WI38 (cell line): ENCODE results near the gene TNFAIP8L1.
"Not testable (repeated sequence)": the region's sequence is repeated elsewhere in the genome, so short reads cannot be mapped to it uniquely, and the experiment has no call there.

Experiments
- H3K4me3 ChIP-seq: 2 replicates; pipeline ENCODE4 v1.5.1; 2011; ENCODE audit warnings: low read depth, mild to moderate bottlenecking, control low read depth, low read length
- TF ChIP-seq, protein P1 (sequence below): IDR thresholded peaks from 2 replicates; pipeline ENCODE4 v1.5.1; 2012; ENCODE audit warnings: low read depth, mild to moderate bottlenecking, control low read depth, low read length

TNFAIP8L1 gene

DNA sequence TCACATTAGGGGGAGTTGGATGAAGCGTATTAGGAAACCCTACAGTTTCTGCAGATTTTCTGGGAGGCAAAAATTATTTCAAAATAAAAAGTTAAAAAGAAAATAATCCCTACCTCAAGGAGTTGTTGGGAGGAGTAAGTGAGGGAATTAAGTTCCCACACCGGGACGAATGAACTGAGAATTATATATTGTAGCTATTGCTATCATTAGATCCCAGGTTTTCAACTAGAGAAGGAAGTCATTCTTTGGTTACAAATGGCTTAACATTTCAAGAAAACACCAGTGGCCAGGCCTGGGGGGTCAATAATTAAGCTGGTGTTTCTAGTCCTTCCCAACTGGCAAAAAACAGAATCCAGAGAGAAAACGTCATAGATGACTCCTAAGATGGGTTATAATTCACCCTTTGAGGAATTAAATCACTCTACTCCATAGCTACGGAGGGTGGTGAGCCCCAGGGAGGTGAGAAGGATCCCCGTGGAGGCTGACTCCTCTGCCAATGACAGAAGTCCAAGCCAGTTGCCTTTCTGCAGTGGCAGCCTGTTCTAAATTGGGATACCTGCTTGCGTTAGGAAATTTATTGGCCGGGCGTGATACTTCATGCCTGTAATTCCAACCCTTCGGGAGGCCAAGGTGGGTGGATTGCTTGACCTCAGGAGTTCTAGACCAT is 32.0 kb downstream of the TNFAIP8L1 start:
- no peak overlapping the region for H3K4me3 ChIP-seq
- TF ChIP-seq, protein P1, sequence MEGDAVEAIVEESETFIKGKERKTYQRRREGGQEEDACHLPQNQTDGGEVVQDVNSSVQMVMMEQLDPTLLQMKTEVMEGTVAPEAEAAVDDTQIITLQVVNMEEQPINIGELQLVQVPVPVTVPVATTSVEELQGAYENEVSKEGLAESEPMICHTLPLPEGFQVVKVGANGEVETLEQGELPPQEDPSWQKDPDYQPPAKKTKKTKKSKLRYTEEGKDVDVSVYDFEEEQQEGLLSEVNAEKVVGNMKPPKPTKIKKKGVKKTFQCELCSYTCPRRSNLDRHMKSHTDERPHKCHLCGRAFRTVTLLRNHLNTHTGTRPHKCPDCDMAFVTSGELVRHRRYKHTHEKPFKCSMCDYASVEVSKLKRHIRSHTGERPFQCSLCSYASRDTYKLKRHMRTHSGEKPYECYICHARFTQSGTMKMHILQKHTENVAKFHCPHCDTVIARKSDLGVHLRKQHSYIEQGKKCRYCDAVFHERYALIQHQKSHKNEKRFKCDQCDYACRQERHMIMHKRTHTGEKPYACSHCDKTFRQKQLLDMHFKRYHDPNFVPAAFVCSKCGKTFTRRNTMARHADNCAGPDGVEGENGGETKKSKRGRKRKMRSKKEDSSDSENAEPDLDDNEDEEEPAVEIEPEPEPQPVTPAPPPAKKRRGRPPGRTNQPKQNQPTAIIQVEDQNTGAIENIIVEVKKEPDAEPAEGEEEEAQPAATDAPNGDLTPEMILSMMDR: no peak

GRCh38 chr19:4673216-4673615 is 33.9 kb downstream of the TNFAIP8L1 start:
- TF ChIP-seq, protein P1: no peak

GRCh38 chr19:4673726-4674125 is 34.4 kb downstream of the TNFAIP8L1 start:
- no peak overlapping the region for H3K4me3 ChIP-seq
- TF ChIP-seq, protein P1: no peak

More at GRCh38 chr19:4673216-4673615, 33.9 kb downstream of the TNFAIP8L1 start:
- no peak overlapping the region for H3K4me3 ChIP-seq

GRCh38 chr19:4675346-4675745 is 36.0 kb downstream of the TNFAIP8L1 start:
- TF ChIP-seq, protein P1: no peak
- H3K4me3 ChIP-seq: no peak overlapping the region

GRCh38 chr19:4676955-4677731 is 37.8 kb downstream of the TNFAIP8L1 start:
- TF ChIP-seq, protein P1: peak; percentile 38; the same call in 1 of the 2 replicates
- H3K4me3 ChIP-seq: no peak overlapping the region

- TF ChIP-seq, protein P1: no peak
- no peak overlapping the region for H3K4me3 ChIP-seq
These were observed 39.8 kb downstream of the TNFAIP8L1 start for GRCh38 chr19:4678881-4679790.

DNA sequence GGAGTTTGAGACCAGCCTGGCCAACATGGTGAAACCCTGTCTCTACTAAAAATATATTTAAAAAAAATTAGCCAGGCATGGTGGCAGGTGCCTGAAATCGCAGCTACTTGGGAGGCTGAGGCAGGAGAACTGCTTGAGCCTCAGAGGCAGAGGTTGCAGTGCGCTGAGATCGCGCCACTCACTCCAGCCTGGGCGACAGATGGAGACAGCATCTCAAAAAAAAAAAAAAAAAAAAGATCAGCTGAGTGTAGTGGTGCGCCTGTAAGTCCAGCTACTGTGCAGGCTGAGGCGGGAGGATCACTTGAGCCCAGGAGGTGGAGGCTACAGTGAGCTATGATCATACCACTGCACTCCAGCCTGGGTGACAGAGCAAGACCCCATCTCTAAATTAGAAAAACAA is 40.7 kb downstream of the TNFAIP8L1 start:
- not testable (repeated sequence) for H3K4me3 ChIP-seq
